Caco-2 (cell line): Measurements from ENCODE around the gene STK40. TPM values are rescaled to one million over a fixed set of nuclear protein-coding genes. Genes with fewer than 3 reads are reported as not detected.

Experiments
- BruUV-seq: library from RNA; stranded (reverse); fragments of 400-500 nt; replicated peaks from 2 replicates; lab custom pipeline; 2021; lab: Mats Ljungman, UMichigan
- CTCF ChIA-PET: fragments of 300-600 bp; sonication (Branson Sonifier 250); formaldehyde crosslinking; loops from one replicate; lab custom pipeline; 2022; ENCODE audit warnings: antibody characterized with exemption; lab: Charles Lee
- POLR2A ChIA-PET: fragments of 300-600 bp; sonication (Branson Sonifier 250); formaldehyde crosslinking; loops from one replicate; lab custom pipeline; 2022; ENCODE audit warnings: antibody characterized with exemption; lab: Charles Lee
- DNase-seq, 2 experiments: peaks; one replicate each; pipeline versions ENCODE4 v3.0.0 to v3.0.0-alpha.2; 2020 to 2022
- H3K27me3 ChIP-seq: replicated peaks from 2 replicates; pipeline ENCODE4 v1.6.0; 2011; ENCODE audit warnings: low read length; ENCODE audit not compliant: control insufficient read depth, insufficient read depth
- H3K36me3 ChIP-seq: 2 replicates; pipeline ENCODE4 v1.5.1; 2011; ENCODE audit warnings: low read length; ENCODE audit not compliant: control insufficient read depth, insufficient read depth
- H3K4me1 ChIP-seq: fragments of 250-450 bp; sonication (Bioruptor Pico); 2 replicates; pipeline ENCODE4 v1.5.1; 2020; ENCODE audit warnings: mild to moderate bottlenecking
- H3K4me3 ChIP-seq: 2 replicates; pipeline ENCODE4 v1.5.1; 2011; ENCODE audit warnings: low read depth, mild to moderate bottlenecking, control low read depth, low read length
- H3K9me3 ChIP-seq: fragments of 250-450 bp; sonication (Bioruptor Pico); 2 replicates; pipeline ENCODE4 v1.5.1; 2020; ENCODE audit warnings: mild to moderate bottlenecking, moderate library complexity
- H3K27ac Mint-ChIP-seq: one replicate; pipeline ENCODE4 v1.8.0; 2022; ENCODE audit warnings: mixed read lengths; ENCODE audit not compliant: unreplicated experiment
- H3K27me3 Mint-ChIP-seq: one replicate; pipeline ENCODE4 v1.8.0; 2022; ENCODE audit warnings: mixed read lengths; ENCODE audit not compliant: insufficient read depth, unreplicated experiment
- H3K36me3 Mint-ChIP-seq: one replicate; pipeline ENCODE4 v1.8.0; 2022; ENCODE audit warnings: mild to moderate bottlenecking, mixed read lengths; ENCODE audit not compliant: insufficient read depth, unreplicated experiment
- H3K4me1 Mint-ChIP-seq: one replicate; pipeline ENCODE4 v1.8.0; 2022; ENCODE audit warnings: low read depth, mixed read lengths; ENCODE audit not compliant: unreplicated experiment
- H3K4me3 Mint-ChIP-seq: one replicate; pipeline ENCODE4 v1.8.0; 2022; ENCODE audit warnings: mild to moderate bottlenecking, moderate library complexity, mixed read lengths; ENCODE audit not compliant: unreplicated experiment
- H3K9me3 Mint-ChIP-seq: one replicate; pipeline ENCODE4 v1.8.0; 2022; ENCODE audit warnings: mixed read lengths; ENCODE audit not compliant: unreplicated experiment
- intact Hi-C: fragments of 100-400 bp; cut with micrococcal nuclease; formaldehyde crosslinking; loops from one replicate; pipeline ENCODE4 v1.10.0; 2022; ENCODE audit not compliant: unreplicated experiment
- total RNA-seq: library from RNA; stranded (reverse); gene quantifications from 2 replicates; pipeline ENCODE4 v1.2.3, GENCODE V29; 2022
- TF ChIP-seq, protein P1 (sequence below), 2 experiments: fragments of 200-600 bp in 1 of 2; IDR thresholded peaks; 1 replicate in 1 of 2; 2 replicates in 1 of 2; pipeline versions ENCODE4 v1.5.1 to v1.8.0; 2011 to 2022; ENCODE audit warnings: antibody characterized with exemption in 1 of 2, control low read depth in 1 of 2, inconsistent platforms in 1 of 2, low read depth in 1 of 2, low read length in 1 of 2, mild to moderate bottlenecking in 1 of 2, moderate library complexity in 1 of 2; ENCODE audit not compliant: insufficient read depth in 1 of 2, severe bottlenecking in 1 of 2, unreplicated experiment in 1 of 2

The STK40 gene
- total RNA-seq, 1 experiment from 2014 or later: 29.7 TPM

- H3K9me3 ChIP-seq: no peaks in the 10 kb centered on the region
- no peaks in the 10 kb centered on the region for H3K4me1 ChIP-seq
- no peaks in the 10 kb centered on the region for H3K27me3 ChIP-seq
- ChIA-PET POLR2A (no interaction called here), CTCF (interaction anchor here (0.6 kb wide), 1 partner anchor 25 kb away, joined by 3 read pairs; no protein-coding TSS in a partner anchor)
- no peaks in the 10 kb centered on the region for H3K9me3 Mint-ChIP-seq
- no peak overlapping the region for H3K4me3 ChIP-seq
- no peak overlapping the region for H3K27ac Mint-ChIP-seq
- H3K36me3 Mint-ChIP-seq: peaks cover 29% of the 10 kb centered on the region
- H3K4me3 Mint-ChIP-seq: no peak overlapping the region
- H3K27me3 Mint-ChIP-seq: no peaks in the 10 kb centered on the region
- H3K4me1 Mint-ChIP-seq: no peaks in the 10 kb centered on the region
- no TSS peak for BruUV-seq
- intact Hi-C loops: no loop called here
- no peaks in the 10 kb centered on the region for H3K36me3 ChIP-seq
- TF ChIP-seq, protein P1, sequence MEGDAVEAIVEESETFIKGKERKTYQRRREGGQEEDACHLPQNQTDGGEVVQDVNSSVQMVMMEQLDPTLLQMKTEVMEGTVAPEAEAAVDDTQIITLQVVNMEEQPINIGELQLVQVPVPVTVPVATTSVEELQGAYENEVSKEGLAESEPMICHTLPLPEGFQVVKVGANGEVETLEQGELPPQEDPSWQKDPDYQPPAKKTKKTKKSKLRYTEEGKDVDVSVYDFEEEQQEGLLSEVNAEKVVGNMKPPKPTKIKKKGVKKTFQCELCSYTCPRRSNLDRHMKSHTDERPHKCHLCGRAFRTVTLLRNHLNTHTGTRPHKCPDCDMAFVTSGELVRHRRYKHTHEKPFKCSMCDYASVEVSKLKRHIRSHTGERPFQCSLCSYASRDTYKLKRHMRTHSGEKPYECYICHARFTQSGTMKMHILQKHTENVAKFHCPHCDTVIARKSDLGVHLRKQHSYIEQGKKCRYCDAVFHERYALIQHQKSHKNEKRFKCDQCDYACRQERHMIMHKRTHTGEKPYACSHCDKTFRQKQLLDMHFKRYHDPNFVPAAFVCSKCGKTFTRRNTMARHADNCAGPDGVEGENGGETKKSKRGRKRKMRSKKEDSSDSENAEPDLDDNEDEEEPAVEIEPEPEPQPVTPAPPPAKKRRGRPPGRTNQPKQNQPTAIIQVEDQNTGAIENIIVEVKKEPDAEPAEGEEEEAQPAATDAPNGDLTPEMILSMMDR (IDR thresholded peaks at IDR 0.05; ENCODE audit: insufficient read depth in 1 of 2, low read depth in 1 of 2, low read length in 1 of 2, severe bottlenecking in 1 of 2, unreplicated experiment in 1 of 2): no peak
- no peak for DNase-seq
Observed at GRCh38 chr1:36344395-36344680, 41.4 kb downstream of the STK40 start.

DNA sequence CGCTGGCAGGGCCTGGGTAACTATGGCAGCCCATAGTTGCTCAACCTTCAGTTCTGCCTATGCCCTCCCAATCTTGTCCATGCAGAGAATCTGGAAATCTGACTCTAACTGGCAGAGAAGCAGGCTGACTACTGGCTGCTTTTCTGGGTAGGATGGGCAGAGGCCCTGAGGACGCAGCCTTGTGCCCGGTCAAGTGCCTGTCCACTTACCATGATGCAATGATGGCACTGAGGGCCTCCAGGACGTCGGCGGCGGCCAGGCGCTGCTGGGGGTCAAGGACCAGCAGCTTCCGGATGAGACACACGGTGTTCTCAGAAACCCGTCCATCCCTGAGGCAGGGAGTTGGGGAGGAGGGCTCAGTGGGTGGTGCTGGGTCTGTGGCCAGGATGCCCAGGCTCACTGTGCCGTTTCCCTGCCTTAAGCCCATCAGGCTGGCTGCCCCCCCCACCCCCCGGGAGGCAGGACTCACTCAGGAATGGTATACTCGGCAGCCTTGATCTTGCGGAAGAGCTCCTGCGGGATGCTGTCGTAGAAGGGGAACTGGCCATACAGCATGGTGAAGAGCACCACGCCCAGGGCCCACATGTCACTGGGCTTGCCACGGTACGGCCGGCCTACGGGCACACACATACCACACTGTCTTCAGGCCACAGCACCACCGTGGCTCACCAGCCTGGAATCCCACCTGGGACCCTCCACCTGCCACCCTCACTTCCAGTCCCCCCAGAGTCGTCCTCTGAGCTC, 41.9 kb downstream of the STK40 start:
- ChIA-PET POLR2A (no interaction called here), CTCF (interaction anchor here (0.6 to 1.1 kb wide), 2 partner anchors 25 kb away, joined by 3 to 4 read pairs; no protein-coding TSS in a partner anchor)
- H3K9me3 ChIP-seq: no peaks in the 10 kb centered on the region
- DNase-seq: no peak
- no peaks in the 10 kb centered on the region for H3K27me3 ChIP-seq
- H3K4me3 ChIP-seq: no peak overlapping the region
- BruUV-seq: no TSS peak
- H3K4me1 ChIP-seq: no peaks in the 10 kb centered on the region
- intact Hi-C loops: no loop called here
- no peak overlapping the region for H3K4me3 Mint-ChIP-seq
- H3K36me3 Mint-ChIP-seq: peaks cover 29% of the 10 kb centered on the region
- no peaks in the 10 kb centered on the region for H3K36me3 ChIP-seq
- H3K4me1 Mint-ChIP-seq: no peaks in the 10 kb centered on the region
- TF ChIP-seq, protein P1 (IDR thresholded peaks at IDR 0.05; ENCODE audit: insufficient read depth in 1 of 2, low read depth in 1 of 2, low read length in 1 of 2, severe bottlenecking in 1 of 2, unreplicated experiment in 1 of 2): no peak
- no peaks in the 10 kb centered on the region for H3K27me3 Mint-ChIP-seq
- no peaks in the 10 kb centered on the region for H3K9me3 Mint-ChIP-seq
- H3K27ac Mint-ChIP-seq: no peak overlapping the region

DNA sequence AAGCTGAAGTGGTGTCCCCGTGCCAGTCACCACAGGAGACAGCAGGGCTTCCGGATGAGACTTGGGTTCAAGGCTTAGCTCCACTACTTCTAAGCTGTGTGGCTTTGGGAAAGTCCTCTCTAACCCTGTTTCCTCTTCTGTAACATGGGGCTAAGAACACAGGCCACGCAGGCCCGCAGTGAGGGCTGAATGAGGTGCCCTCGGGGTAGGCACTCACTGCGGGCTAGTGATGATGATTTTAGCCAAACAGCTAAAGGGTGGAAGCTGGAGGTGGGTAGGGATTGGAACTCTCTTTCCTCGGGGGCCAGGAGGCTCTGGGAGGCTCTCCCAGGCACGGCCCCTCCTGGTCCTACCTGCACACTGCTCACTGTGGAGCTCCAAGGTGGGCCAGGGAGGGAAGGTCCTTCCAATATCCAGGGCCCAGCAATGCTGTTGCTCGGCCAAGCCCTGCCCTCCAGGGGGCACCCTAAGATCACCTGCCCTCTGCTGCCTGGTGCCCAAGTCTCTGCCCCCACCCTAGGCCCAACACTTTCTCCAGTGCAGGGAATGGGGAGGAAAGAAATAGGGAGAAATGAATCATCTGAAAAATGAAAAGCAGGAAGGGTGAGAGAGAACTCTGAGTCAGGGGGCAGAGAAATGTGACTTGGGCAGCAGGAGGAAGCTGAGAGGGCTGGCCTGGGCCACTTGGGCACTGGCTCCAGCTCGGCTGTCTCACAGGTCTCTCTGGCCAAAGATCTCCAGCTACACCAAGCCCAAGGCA, 43.1 kb downstream of the STK40 start:
- Mint-ChIP-seq H3K27ac (no peak overlapping the region), H3K4me1 (no peaks in the 10 kb centered on the region), H3K9me3 (no peaks in the 10 kb centered on the region), H3K36me3 (peaks cover 26% of the 10 kb centered on the region), H3K4me3 (no peak overlapping the region), H3K27me3 (no peaks in the 10 kb centered on the region)
- Histone ChIP-seq H3K9me3 (no peaks in the 10 kb centered on the region), H3K36me3 (no peaks in the 10 kb centered on the region), H3K4me3 (no peak overlapping the region), H3K4me1 (no peaks in the 10 kb centered on the region), H3K27me3 (no peaks in the 10 kb centered on the region)
- peak in 1 of 2 experiments; percentile 36 for DNase-seq
- TF ChIP-seq, protein P1 (IDR thresholded peaks at IDR 0.05; ENCODE audit: insufficient read depth in 1 of 2, low read depth in 1 of 2, low read length in 1 of 2, severe bottlenecking in 1 of 2, unreplicated experiment in 1 of 2): peak; percentile 39 to 61
- BruUV-seq: no TSS peak
- intact Hi-C loops: no loop called here
- POLR2A ChIA-PET: interaction anchor here (0.9 kb wide), 1 partner anchor 42 kb away, joined by 3 read pairs; no protein-coding TSS in a partner anchor
- CTCF ChIA-PET: interaction anchor here (0.5 to 1.1 kb wide), 3 partner anchors 26 to 54 kb away, joined by 3 to 4 read pairs (median 3); no protein-coding TSS in a partner anchor
